Fibroblast of villous mesenchyme (primary cell): ENCODE results near the gene PID1. TPM values are rescaled to one million over a fixed set of nuclear protein-coding genes. Genes with fewer than 3 reads are reported as not detected.

Source experiments
- DNase-seq: peaks from one replicate; pipeline ENCODE4 v3.0.0-alpha.2; 2010; ENCODE audit warnings: low read depth
- H3K4me3 ChIP-seq: 2 replicates; pipeline ENCODE4 v1.5.1; 2011; ENCODE audit warnings: low read depth, mild to moderate bottlenecking, low read length
- CTCF ChIP-seq: IDR thresholded peaks from 2 replicates; pipeline ENCODE4 v1.5.1; 2012; ENCODE audit warnings: low read depth, mild to moderate bottlenecking, low read length; ENCODE audit not compliant: insufficient read depth
- total RNA-seq: library from RNA; depleted of rRNA; stranded (reverse); fragments of >200 nt; gene quantifications from 2 replicates; pipeline ENCODE4 v1.2.3, GENCODE V29; 2012

Gene PID1
- total RNA-seq, 1 donor = 12.1 TPM

GRCh38 chr2:229126066-229126465, 145.0 kb downstream of the PID1 start:
- no peak for DNase-seq
- H3K4me3 ChIP-seq = no peak overlapping the region
- no peak for TF ChIP-seq CTCF

GRCh38 chr2:229124136-229124535, 147.0 kb downstream of the PID1 start:
- TF ChIP-seq CTCF = no peak

GRCh38 chr2:229118927-229119326, 152.2 kb downstream of the PID1 start:
- no peak for DNase-seq
- no peak overlapping the region for H3K4me3 ChIP-seq
- no peak for TF ChIP-seq CTCF

More at GRCh38 chr2:229124136-229124535, 147.0 kb downstream of the PID1 start:
- no peak overlapping the region for H3K4me3 ChIP-seq
- peak; percentile 85 for DNase-seq

- DNase-seq = peak; percentile 63
- H3K4me3 ChIP-seq = no peak overlapping the region
- no peak for TF ChIP-seq CTCF
These were observed 152.8 kb downstream of the PID1 start for GRCh38 chr2:229118336-229118735.

GRCh38 chr2:229111744-229112143, 159.3 kb downstream of the PID1 start:
- H3K4me3 ChIP-seq = no peak overlapping the region
- DNase-seq = no peak
- no peak for TF ChIP-seq CTCF

GRCh38 chr2:229109195-229109594, 161.9 kb downstream of the PID1 start:
- H3K4me3 ChIP-seq = no peak overlapping the region
- DNase-seq = no peak
- no peak for TF ChIP-seq CTCF

GRCh38 chr2:229107601-229108000, 163.5 kb downstream of the PID1 start:
- H3K4me3 ChIP-seq = no peak overlapping the region
- DNase-seq = no peak
- no peak for TF ChIP-seq CTCF
